Panc1 (cell line): ENCODE measurements around the gene TWNK.

ENCODE experiments used
- CTCF ChIP-seq: fragments of 450-650 bp; IDR thresholded peaks from 2 replicates; pipeline ENCODE4 v1.5.1; 2017; ENCODE audit warnings: mild to moderate bottlenecking
- POLR2AphosphoS5 ChIP-seq: IDR thresholded peaks from 2 replicates; pipeline ENCODE4 v1.6.1; 2012; ENCODE audit warnings: mild to moderate bottlenecking, low read depth, low read length, moderate library complexity
- SIN3A ChIP-seq: IDR thresholded peaks from 2 replicates; pipeline ENCODE4 v1.6.1; 2012; ENCODE audit warnings: low read depth, mild to moderate bottlenecking, low read length, moderate library complexity, borderline replicate concordance; ENCODE audit not compliant: insufficient read depth
- TCF7L2 ChIP-seq: IDR thresholded peaks from 2 replicates; pipeline ENCODE4 v1.6.1; 2011; ENCODE audit warnings: mild to moderate bottlenecking, low read depth, low read length, inconsistent platforms
- TF ChIP-seq, protein P1 (sequence below), 2 experiments: IDR thresholded peaks; 2 replicates each; pipeline ENCODE4 v1.6.1; 2011 to 2012; ENCODE audit warnings: low read depth in 2 of 2, control low read depth in 1 of 2, low read length in 1 of 2, mild to moderate bottlenecking in 1 of 2, moderate library complexity in 1 of 2; ENCODE audit not compliant: insufficient read depth in 1 of 2

- TF ChIP-seq CTCF, result no peak
- TF ChIP-seq POLR2AphosphoS5, result no peak
- TF ChIP-seq TCF7L2, result no peak
- TF ChIP-seq, protein P1, sequence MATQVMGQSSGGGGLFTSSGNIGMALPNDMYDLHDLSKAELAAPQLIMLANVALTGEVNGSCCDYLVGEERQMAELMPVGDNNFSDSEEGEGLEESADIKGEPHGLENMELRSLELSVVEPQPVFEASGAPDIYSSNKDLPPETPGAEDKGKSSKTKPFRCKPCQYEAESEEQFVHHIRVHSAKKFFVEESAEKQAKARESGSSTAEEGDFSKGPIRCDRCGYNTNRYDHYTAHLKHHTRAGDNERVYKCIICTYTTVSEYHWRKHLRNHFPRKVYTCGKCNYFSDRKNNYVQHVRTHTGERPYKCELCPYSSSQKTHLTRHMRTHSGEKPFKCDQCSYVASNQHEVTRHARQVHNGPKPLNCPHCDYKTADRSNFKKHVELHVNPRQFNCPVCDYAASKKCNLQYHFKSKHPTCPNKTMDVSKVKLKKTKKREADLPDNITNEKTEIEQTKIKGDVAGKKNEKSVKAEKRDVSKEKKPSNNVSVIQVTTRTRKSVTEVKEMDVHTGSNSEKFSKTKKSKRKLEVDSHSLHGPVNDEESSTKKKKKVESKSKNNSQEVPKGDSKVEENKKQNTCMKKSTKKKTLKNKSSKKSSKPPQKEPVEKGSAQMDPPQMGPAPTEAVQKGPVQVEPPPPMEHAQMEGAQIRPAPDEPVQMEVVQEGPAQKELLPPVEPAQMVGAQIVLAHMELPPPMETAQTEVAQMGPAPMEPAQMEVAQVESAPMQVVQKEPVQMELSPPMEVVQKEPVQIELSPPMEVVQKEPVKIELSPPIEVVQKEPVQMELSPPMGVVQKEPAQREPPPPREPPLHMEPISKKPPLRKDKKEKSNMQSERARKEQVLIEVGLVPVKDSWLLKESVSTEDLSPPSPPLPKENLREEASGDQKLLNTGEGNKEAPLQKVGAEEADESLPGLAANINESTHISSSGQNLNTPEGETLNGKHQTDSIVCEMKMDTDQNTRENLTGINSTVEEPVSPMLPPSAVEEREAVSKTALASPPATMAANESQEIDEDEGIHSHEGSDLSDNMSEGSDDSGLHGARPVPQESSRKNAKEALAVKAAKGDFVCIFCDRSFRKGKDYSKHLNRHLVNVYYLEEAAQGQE (IDR thresholded peaks at IDR 0.05; ENCODE audit: insufficient read depth in 1 of 2, low read depth in 2 of 2, low read length in 1 of 2), result no peak
- no peak for TF ChIP-seq SIN3A
Observed at GRCh38 chr10:101008823-101009423, 21.6 kb downstream of the TWNK start.
